Endodermal cell (in vitro differentiated cells): ENCODE measurements around the gene CTU1. TPM values are rescaled to one million over a fixed set of nuclear protein-coding genes. Genes with fewer than 3 reads are reported as not detected.

Experiments used
- DNase-seq: peaks from one replicate; pipeline ENCODE4 v3.0.0-alpha.2; 2017
- H3K27ac ChIP-seq: 2 replicates; pipeline ENCODE4 v1.5.1; 2013; ENCODE audit warnings: mild to moderate bottlenecking, low read depth, low read length, moderate library complexity
- H3K27me3 ChIP-seq: 2 replicates; pipeline ENCODE4 v1.6.1; 2013; ENCODE audit warnings: mild to moderate bottlenecking, low read length, moderate library complexity; ENCODE audit not compliant: insufficient read depth, control insufficient read depth, poor library complexity, severe bottlenecking
- H3K36me3 ChIP-seq: 2 replicates; pipeline ENCODE4 v1.7.0; 2013; ENCODE audit warnings: mild to moderate bottlenecking, low read length, moderate library complexity; ENCODE audit not compliant: control insufficient read depth, insufficient read depth
- H3K4me1 ChIP-seq: one replicate; pipeline ENCODE4 v1.7.0; 2013; ENCODE audit warnings: low read length; ENCODE audit not compliant: control insufficient read depth, insufficient read depth
- H3K4me3 ChIP-seq: 2 replicates; pipeline ENCODE4 v1.5.1; 2013; ENCODE audit warnings: mild to moderate bottlenecking, low read length, moderate library complexity
- H3K9ac ChIP-seq: 2 replicates; pipeline ENCODE4 v1.6.1; 2013; ENCODE audit warnings: mild to moderate bottlenecking, low read length, moderate library complexity; ENCODE audit not compliant: poor library complexity, severe bottlenecking; ENCODE audit errors: extremely low read depth
- H3K9me3 ChIP-seq: 2 replicates; pipeline ENCODE4 v1.6.1; 2013; ENCODE audit warnings: mild to moderate bottlenecking, low read length, moderate library complexity; ENCODE audit not compliant: control insufficient read depth
- H3K27ac Mint-ChIP-seq: 2 replicates; pipeline ENCODE4 v1.8.0; 2020; ENCODE audit warnings: mixed read lengths
- H3K27me3 Mint-ChIP-seq: 2 replicates; pipeline ENCODE4 v1.8.0; 2021; ENCODE audit warnings: mild to moderate bottlenecking, mixed read lengths; ENCODE audit not compliant: insufficient read depth
- H3K36me3 Mint-ChIP-seq: 2 replicates; pipeline ENCODE4 v1.8.0; 2020; ENCODE audit warnings: low read depth, mixed read lengths
- H3K4me1 Mint-ChIP-seq: 2 replicates; pipeline ENCODE4 v1.8.0; 2020; ENCODE audit warnings: mixed read lengths
- H3K4me3 Mint-ChIP-seq: 2 replicates; pipeline ENCODE4 v1.8.0; 2020; ENCODE audit warnings: mild to moderate bottlenecking, moderate library complexity, mixed read lengths
- H3K9me3 Mint-ChIP-seq: 2 replicates; pipeline ENCODE4 v1.8.0; 2020; ENCODE audit warnings: mild to moderate bottlenecking, mixed read lengths
- CTCF ChIP-seq: fragments of 200-600 bp; sonication (generic); conservative IDR thresholded peaks from 2 replicates; pipeline ENCODE4 v1.5.0; 2021; ENCODE audit warnings: antibody characterized with exemption, mild to moderate bottlenecking
- WGBS, 2 experiments: methylation state at CpG; one replicate each; pipeline versions ENCODE4 v1.1.5 to v1.1.7; 2013; ENCODE audit warnings: missing lambda C conversion rate in 2 of 2, mixed read lengths in 1 of 2; ENCODE audit not compliant: insufficient coverage in 1 of 2, insufficient read length in 1 of 2; 5-methylcytosine and 5-hydroxymethylcytosine counted together
- total RNA-seq, 2 donors: library from RNA; stranded (reverse); fragmentation: NEBNext Ultra II Directional in 1 of 2; extraction: Animal tissue kit (Norgen Biotek cat#: 25700) in 1 of 2; gene quantifications; 2 replicates in 1 of 2; 3 replicates in 1 of 2; pipeline ENCODE4 v1.2.1, GENCODE V29; 2021

Gene CTU1
- total RNA-seq, 2 donors from 2014 or later: 5.1 to 5.7 TPM

- DNase-seq: no peak
- Mint-ChIP-seq H3K4me1 (peaks cover 3% of the 10 kb centered on the region), H3K27ac (no peak overlapping the region), H3K4me3 (no peak overlapping the region), H3K27me3 (peaks cover 15% of the 10 kb centered on the region), H3K9me3 (no peaks in the 10 kb centered on the region), H3K36me3 (no peaks in the 10 kb centered on the region)
- H3K4me3 ChIP-seq: no peak overlapping the region
- 87 to 100% methylated on average over 3 to 9 of the region's 9 CpGs for WGBS, 2 experiments
- no peaks in the 10 kb centered on the region for H3K27me3 ChIP-seq
- H3K27ac ChIP-seq: no peak overlapping the region
- no peak for TF ChIP-seq CTCF
- H3K4me1 ChIP-seq: no peaks in the 10 kb centered on the region
- no peaks in the 10 kb centered on the region for H3K36me3 ChIP-seq
- no peak overlapping the region for H3K9ac ChIP-seq
- no peaks in the 10 kb centered on the region for H3K9me3 ChIP-seq
Observed at GRCh38 chr19:51124216-51124615, 16.0 kb upstream of the CTU1 start.

- Histone ChIP-seq H3K9me3 (no peaks in the 10 kb centered on the region), H3K36me3 (no peaks in the 10 kb centered on the region), H3K27me3 (no peaks in the 10 kb centered on the region), H3K4me1 (no peaks in the 10 kb centered on the region), H3K27ac (no peak overlapping the region), H3K4me3 (no peak overlapping the region), H3K9ac (no peak overlapping the region)
- Mint-ChIP-seq H3K4me3 (no peak overlapping the region), H3K36me3 (no peaks in the 10 kb centered on the region), H3K4me1 (peaks cover 6% of the 10 kb centered on the region), H3K27ac (no peak overlapping the region), H3K27me3 (peaks cover 15% of the 10 kb centered on the region), H3K9me3 (no peaks in the 10 kb centered on the region)
- DNase-seq: no peak
- 88 to 91% methylated on average over 8 to 9 of the region's 9 CpGs for WGBS, 2 experiments
- TF ChIP-seq CTCF: no peak
Observed at GRCh38 chr19:51123802-51124201, 15.6 kb upstream of the CTU1 start.

GRCh38 chr19:51123381-51123800 lies 15.2 kb upstream of the CTU1 start:
- TF ChIP-seq CTCF: no peak
- Histone ChIP-seq H3K36me3 (no peaks in the 10 kb centered on the region), H3K27ac (no peak overlapping the region), H3K4me3 (no peak overlapping the region), H3K27me3 (no peaks in the 10 kb centered on the region), H3K9me3 (no peaks in the 10 kb centered on the region), H3K9ac (no peak overlapping the region), H3K4me1 (no peaks in the 10 kb centered on the region)
- Mint-ChIP-seq H3K4me1 (peaks cover 6% of the 10 kb centered on the region), H3K36me3 (no peaks in the 10 kb centered on the region), H3K27ac (no peak overlapping the region), H3K9me3 (no peaks in the 10 kb centered on the region), H3K4me3 (no peak overlapping the region), H3K27me3 (peaks cover 15% of the 10 kb centered on the region)
- 87 to 93% methylated on average over 3 to 5 of the region's 6 CpGs for WGBS, 2 experiments
- DNase-seq: no peak
